NCI-H187 (cell line): Measurements from ENCODE around the gene MASP2.
"Not testable (repeated sequence)": the region's sequence is repeated elsewhere in the genome, so short reads cannot be mapped to it uniquely, and the experiment has no call there.

Source experiments
- DNase-seq, 2 experiments: peaks; one replicate each; lab custom pipeline; 2025; lab: John Stamatoyannopoulos, UW

Gene MASP2

GRCh38 chr1:10989920-10990516, 57.0 kb downstream of the MASP2 start:
- DNase-seq, result not testable (repeated sequence)

GRCh38 chr1:10989095-10989494, 57.9 kb downstream of the MASP2 start:
- DNase-seq, result no peak

GRCh38 chr1:10987840-10988417, 59.1 kb downstream of the MASP2 start:
- no peak for DNase-seq

- no peak for DNase-seq
These were observed 60.5 kb downstream of the MASP2 start for GRCh38 chr1:10986525-10986890.

GRCh38 chr1:10980841-10981727, 66.0 kb downstream of the MASP2 start:
- DNase-seq, result no peak

GRCh38 chr1:10980094-10980577, 66.9 kb downstream of the MASP2 start:
- DNase-seq, result no peak

GRCh38 chr1:10979483-10979920, 67.5 kb downstream of the MASP2 start:
- DNase-seq, result no peak

GRCh38 chr1:10978719-10979118, 68.3 kb downstream of the MASP2 start:
- DNase-seq, result no peak
